ENCODE results near the gene SH3RF3. TPM values are rescaled to one million over a fixed set of nuclear protein-coding genes. Genes with fewer than 3 reads are reported as not detected.

The SH3RF3 gene
- total and polyA plus RNA-seq, 2 of the 13 experiments (the other 11 are each of a cell fraction or from before 2014, with no cell fraction given), result 0.04 TPM; not detected in 1

GRCh38 chr2:109226128-109226527, 97.1 kb downstream of the SH3RF3 start (continued):
- TF ChIP-seq PAXIP1 (CRISPR knock-in tag; conservative IDR thresholded peaks at IDR 0.05) (peak; percentile 57), NR2F2 (IDR thresholded peaks at IDR 0.05; ENCODE audit: borderline replicate concordance, low read depth) (peak; percentile 91), ZNF747 (CRISPR knock-in tag; IDR thresholded peaks at IDR 0.05; ENCODE audit: borderline replicate concordance) (no peak), ZNF569 (CRISPR knock-in tag; IDR thresholded peaks at IDR 0.05; ENCODE audit: borderline replicate concordance) (no peak), SSRP1 (CRISPR knock-in tag; IDR thresholded peaks at IDR 0.05) (no peak), HDAC1 (CRISPR knock-in tag; IDR thresholded peaks at IDR 0.05) (peak; percentile 60), MLX (CRISPR knock-in tag; IDR thresholded peaks at IDR 0.05) (peak; percentile 77), NFE2L1 (CRISPR knock-in tag; IDR thresholded peaks at IDR 0.05; ENCODE audit: borderline replicate concordance) (no peak), THRA (CRISPR knock-in tag; IDR thresholded peaks at IDR 0.05; ENCODE audit: borderline replicate concordance) (peak; percentile 53; the same call in 1 of the 2 replicates), SCMH1 (CRISPR knock-in tag; IDR thresholded peaks at IDR 0.05; ENCODE audit: borderline replicate concordance) (no peak), IKZF5 (CRISPR knock-in tag; IDR thresholded peaks at IDR 0.05) (no peak), MAX (IDR thresholded peaks at IDR 0.05) (peak; percentile 74), RBAK (CRISPR knock-in tag; IDR thresholded peaks at IDR 0.05) (no peak), GZF1 (CRISPR knock-in tag; IDR thresholded peaks at IDR 0.05) (no peak)
- TF ChIP-seq, protein P1, sequence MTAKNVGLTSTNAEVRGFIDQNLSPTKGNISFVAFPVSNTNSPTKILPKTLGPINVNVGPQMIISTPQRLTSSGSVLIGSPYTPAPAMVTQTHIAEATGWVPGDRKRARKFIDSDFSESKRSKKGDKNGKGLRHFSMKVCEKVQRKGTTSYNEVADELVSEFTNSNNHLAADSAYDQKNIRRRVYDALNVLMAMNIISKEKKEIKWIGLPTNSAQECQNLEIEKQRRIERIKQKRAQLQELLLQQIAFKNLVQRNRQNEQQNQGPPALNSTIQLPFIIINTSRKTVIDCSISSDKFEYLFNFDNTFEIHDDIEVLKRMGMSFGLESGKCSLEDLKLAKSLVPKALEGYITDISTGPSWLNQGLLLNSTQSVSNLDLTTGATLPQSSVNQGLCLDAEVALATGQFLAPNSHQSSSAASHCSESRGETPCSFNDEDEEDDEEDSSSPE (CRISPR knock-in tag; IDR thresholded peaks at IDR 0.05), result no peak
- TF ChIP-seq, protein P2, sequence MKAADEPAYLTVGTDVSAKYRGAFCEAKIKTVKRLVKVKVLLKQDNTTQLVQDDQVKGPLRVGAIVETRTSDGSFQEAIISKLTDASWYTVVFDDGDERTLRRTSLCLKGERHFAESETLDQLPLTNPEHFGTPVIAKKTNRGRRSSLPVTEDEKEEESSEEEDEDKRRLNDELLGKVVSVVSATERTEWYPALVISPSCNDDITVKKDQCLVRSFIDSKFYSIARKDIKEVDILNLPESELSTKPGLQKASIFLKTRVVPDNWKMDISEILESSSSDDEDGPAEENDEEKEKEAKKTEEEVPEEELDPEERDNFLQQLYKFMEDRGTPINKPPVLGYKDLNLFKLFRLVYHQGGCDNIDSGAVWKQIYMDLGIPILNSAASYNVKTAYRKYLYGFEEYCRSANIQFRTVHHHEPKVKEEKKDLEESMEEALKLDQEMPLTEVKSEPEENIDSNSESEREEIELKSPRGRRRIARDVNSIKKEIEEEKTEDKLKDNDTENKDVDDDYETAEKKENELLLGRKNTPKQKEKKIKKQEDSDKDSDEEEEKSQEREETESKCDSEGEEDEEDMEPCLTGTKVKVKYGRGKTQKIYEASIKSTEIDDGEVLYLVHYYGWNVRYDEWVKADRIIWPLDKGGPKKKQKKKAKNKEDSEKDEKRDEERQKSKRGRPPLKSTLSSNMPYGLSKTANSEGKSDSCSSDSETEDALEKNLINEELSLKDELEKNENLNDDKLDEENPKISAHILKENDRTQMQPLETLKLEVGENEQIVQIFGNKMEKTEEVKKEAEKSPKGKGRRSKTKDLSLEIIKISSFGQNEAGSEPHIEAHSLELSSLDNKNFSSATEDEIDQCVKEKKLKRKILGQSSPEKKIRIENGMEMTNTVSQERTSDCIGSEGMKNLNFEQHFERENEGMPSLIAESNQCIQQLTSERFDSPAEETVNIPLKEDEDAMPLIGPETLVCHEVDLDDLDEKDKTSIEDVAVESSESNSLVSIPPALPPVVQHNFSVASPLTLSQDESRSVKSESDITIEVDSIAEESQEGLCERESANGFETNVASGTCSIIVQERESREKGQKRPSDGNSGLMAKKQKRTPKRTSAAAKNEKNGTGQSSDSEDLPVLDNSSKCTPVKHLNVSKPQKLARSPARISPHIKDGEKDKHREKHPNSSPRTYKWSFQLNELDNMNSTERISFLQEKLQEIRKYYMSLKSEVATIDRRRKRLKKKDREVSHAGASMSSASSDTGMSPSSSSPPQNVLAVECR (CRISPR knock-in tag; IDR thresholded peaks at IDR 0.05; ENCODE audit: borderline replicate concordance), result no peak
- TF ChIP-seq, protein P3, sequence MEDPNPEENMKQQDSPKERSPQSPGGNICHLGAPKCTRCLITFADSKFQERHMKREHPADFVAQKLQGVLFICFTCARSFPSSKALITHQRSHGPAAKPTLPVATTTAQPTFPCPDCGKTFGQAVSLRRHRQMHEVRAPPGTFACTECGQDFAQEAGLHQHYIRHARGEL (CRISPR knock-in tag; IDR thresholded peaks at IDR 0.05), result no peak
